DMS79 treated with DMSO at 0.1 percent for 48 hours (cell line): Measurements from ENCODE around the gene NT5C2.
"Not testable (repeated sequence)": the region's sequence is repeated elsewhere in the genome, so short reads cannot be mapped to it uniquely, and the experiment has no call there.

ENCODE experiments used
- DNase-seq: peaks from one replicate; lab custom pipeline; 2025; lab: John Stamatoyannopoulos, UW

NT5C2 gene

DNA sequence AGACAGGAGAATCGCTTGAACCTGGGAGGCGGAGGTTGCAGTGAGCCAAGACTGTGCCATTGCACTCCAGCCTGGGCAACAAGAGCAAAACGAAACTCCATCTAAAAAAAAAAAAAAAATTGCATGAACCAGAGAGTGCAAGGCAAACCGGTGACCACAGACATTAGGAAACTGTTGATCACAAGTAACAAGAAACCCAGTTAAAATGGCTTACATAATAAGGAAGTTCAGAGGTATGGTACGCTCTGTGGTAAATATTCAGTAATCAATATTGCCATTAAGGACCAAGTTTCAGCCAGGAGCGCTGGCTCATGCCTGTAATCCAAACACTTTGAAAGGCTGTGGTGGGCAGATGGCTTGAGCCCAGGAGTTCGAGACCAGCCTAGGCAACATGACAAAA is 9.2 kb upstream of the NT5C2 start:
- DNase-seq = no peak

DNA sequence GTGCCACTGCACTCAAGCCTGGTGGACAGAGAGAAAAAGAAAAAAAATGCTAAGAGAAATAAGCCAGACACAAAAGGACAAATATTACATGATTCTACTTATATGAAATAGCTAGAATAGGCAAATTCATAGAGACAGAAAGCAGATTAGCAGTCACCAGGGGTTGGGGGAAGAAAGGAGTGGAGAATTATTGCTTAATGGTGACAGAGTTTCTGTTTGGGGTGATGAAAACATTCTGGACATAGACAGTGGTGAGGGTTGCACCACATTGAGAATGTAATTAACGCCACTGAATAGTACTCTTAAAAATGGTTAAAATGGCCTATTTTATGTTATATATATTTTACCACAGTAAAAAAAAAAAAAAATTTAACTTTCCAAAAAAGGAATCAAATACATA is 6.4 kb upstream of the NT5C2 start:
- no peak for DNase-seq

DNA sequence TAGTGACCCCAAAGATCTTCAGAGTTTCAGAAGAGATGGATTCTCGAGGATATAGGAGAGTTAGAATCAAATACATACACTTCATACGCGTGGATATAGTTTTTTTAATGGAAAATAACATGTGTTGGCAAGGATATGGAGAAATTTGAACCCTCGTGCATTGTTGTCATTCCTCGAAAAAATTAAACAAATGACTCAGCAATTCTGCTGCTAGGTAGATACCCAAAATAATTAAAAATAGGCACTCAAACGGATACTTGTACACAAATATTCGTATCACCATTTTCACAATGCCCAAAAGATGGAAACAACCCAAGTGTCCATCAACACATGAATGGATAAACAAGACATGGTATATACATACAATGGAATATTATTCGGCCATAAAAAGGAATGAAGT is 5.6 kb upstream of the NT5C2 start:
- DNase-seq = no peak

DNA sequence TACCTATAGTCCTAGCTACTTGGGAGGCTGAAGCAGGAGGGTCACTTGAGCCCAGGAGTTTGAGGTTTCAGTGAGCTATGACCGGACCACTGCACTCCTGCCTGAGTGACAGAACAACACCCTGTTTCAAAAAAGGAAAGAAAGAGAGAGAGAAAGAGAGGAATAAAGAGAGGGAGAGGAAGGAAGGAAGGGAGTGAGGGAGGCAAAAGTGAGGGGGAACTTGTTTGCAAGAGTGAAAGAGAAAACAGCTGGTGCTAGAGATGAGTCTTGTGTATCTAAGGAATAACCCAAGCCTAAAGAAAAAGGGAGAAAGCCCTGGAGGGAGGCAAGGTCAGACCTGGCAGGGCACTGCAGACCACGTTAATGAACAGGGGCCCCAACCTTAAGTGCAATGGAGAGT is 4.8 kb upstream of the NT5C2 start:
- no peak for DNase-seq

DNA sequence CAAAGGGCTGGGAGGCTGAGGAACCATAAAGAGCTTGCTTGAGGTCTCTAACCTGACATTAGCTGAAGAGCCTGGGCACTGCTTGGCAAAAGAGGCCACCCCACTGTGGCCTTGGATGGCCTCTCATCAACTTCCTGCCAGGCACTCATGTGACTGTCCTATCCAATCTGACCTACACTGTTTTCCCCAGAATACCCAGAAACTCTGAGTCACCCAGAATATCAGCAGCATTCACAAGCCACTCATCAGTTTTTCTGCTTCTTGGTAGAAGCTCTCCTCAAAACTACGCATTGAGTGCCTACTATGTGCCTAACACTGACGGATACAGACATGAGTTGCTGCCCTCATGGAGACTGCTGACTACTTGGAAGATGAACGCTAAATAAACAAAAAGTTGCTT is 4.1 kb upstream of the NT5C2 start:
- no peak for DNase-seq

DNA sequence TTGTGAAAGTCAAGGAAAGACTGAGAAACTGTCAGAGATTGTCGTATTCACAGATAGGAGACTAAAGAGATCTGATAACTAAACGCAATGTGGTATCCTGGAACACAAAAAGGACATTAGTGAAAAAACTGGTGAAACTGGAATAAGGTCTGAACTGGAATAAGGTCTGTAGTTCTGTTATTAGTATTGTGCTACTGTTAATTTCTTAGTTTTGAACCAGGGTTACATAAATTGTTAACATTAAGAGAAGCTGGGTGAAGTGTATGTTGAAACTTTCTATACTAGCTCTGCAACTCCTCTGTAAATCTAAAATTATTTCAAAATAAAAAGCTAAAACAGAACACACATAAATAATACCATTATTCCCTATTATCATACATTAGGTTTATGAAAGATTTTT is 3.4 kb upstream of the NT5C2 start:
- no peak for DNase-seq

DNA sequence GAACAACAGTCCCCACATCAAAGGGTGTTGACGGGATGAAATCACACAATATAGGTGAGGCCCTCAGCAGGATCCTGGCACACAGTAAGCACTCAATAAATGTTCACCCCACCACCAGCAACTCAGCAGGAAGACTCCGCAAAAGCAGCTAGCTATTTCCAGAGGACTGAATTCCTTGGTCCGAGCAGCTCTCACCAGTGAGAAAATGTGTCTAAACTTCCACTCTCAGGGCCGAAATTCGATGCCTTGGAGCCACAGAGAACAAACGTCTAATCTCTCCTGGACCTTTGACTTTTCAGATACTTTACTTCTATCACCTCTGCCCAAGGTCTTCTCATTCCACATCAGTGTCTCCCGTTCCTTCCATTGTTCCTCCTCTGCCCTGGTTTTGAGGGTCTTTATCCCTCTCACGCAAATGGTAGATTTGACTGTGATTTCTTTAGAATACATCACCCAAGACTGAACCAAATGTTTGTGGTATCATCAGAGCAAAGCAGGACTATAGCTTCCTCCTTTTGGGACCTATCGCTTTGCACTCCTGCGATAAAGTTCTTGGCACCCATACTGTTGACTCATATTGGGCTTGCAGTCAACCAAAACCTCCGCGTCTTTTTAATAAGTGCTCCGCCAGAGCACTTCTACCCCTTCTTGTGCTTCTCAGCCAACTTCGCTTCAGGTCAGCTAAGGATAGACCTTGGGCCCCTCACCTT is 903 bp upstream of the NT5C2 start:
- DNase-seq = peak; percentile 43

DNA sequence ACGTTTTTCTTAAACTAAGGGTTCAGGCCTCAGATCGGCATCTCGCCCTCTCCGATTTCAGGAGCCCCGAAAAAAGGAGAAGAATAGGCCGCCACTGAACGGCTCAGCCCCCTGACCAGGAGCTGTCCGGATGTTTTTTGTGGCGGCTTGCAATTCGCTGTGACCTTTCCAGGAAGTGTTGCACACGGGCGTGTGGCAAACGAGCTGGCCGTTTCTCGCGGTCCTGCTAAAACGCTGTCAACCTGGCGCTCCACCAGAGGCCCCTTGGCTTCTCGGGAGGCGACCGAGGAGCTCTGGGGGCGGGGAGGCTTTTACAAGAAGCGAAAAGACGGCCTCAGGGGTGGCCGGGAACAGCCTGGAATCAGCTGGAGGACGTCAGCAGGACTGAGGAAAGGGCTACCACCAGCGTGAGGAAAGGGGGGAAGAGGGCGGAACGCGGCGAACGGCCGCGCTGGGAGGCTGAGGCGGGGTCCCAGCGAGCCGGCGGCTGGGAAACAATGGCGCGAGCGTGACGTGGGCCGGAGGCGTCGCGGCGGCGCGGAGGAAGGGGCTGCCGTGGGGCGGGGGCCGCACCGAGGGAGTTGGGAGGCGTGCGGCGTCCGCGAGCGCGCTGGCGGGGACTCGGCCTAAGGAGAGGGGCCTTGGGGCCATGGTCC is 493 bp downstream of the NT5C2 start:
- DNase-seq = peak; percentile 11

DNA sequence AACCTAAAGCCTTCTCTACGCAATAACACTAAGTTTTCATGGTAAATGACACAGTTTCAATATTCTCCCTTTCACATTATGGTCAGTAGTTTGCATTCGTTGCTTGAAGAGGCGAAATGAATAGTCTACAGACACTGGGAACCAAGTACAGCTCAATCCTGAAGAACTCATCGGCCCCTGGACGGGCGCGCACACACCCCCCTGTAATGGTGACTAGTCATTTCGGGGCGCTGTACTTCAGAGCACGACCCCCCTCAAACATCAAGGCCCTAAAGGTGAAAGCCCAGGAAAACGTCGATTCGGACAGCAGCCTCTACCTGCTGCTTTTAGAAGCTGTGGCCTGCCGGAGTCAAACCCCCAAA is 1.0 kb downstream of the NT5C2 start:
- no peak for DNase-seq

DNA sequence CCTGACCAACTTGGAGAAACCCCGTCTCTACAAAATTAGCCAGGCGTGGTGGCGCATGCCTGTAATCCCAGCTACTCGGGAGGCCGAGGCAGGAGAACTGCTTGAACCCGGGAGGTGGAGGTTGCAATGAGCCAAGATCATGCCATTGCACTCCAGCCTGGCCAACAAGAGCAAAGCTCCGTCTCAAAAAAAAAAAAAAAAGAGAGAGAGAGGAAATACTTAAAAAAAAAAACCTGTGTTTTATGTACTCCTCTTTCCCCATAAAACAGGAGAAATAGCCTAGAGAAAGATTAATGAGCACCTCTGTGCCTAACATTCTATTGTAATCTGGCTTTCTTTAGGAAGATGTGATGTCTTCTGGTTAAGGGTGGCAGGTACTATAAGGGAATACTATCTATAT is 1.9 kb downstream of the NT5C2 start:
- not testable (repeated sequence) for DNase-seq

DNA sequence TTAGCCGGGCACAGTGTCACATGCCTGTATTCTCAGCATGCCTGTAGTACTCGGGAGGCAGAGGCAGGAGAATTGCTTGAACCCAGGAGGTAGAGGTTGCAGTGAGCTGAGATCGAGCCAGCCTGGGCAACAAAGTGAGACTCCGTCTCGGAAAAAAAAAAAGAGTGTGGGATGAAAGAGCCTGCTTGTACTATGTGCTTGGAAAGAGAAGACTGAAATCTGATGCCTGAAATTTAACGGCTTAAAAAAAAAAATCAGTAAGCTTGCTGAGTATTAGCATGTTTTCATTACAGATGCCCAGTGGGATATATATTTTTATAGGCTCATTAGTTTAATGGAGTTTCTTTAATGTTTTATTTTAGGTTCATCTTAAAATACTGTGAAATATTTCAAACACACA is 4.2 kb downstream of the NT5C2 start:
- DNase-seq = no peak

DNA sequence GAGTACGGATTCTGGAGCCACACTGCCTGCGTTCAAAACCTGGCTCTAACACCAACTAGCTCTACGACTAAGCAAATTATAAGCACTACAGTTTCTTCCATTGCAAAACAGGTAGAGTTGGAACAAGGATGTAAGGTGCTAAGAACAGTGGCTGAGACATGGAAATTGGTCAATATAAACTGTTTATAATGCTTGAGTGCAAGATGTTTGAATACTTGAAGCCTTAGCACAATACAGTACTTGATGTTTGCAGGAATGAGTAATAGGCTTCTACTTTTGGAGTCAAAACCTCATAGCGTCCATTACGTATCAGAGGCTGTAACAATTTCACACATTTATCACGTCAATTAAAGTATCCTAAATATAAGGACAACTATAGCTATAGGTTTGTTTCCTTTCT is 6.9 kb downstream of the NT5C2 start:
- DNase-seq = no peak

DNA sequence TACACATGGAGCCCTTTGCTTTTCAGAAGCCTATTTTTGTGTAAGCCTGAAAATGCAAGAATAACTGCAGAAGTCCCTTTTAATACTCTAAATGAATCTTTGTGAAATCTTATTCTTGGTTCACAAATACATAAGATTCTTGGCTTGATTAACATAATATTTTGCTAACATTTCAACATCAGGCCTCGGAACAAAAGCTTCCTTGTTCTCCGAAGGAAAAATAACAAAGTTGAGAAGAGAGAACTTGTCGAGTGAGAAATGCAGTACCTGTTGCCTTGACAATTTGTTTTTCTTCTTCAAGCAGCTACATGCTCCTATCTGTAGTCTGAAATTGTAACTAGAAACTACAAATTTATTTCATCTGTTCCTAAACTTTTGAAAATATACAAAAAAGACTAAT is 8.5 kb downstream of the NT5C2 start:
- no peak for DNase-seq

DNA sequence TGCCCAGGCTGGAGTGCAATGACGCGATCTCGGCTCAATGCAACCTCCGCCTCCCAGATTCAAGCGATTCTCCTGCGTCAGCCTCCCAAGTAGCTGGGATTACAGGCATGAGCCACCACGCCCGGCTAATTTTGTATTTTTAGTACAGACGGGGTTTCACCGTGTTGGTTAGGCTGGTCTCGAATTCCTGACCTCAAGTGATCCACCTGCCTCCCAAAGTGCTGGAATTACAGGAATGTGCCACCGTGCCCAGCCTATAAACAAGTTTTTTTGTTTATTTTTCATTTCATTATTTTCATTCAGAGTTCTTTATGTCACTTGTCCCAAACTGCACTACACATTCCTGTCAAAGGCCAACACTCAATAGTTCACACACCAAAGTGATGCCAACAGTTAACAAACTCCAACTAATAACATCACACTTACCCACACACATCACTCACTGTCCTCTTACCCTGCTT is 9.1 kb downstream of the NT5C2 start:
- not testable (repeated sequence) for DNase-seq

DNA sequence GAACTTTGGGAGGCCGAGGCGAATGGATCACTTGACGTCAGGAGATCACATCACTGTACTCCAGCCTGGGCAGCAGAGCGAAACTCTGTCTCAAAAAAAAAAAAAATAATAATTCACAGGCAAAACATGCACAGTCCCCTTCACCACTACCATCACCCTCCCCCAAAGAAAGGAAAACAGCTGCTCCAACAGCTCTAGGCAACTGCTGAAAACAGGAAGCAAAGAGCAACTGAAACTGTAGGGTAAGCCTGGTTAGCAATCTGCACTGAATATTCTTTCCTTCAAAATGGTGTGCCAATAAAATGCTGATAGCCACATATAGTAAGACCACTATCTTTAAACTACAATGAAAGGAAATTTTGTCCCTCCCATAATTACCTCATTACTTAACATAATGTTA is 11.8 kb downstream of the NT5C2 start:
- no peak for DNase-seq

DNA sequence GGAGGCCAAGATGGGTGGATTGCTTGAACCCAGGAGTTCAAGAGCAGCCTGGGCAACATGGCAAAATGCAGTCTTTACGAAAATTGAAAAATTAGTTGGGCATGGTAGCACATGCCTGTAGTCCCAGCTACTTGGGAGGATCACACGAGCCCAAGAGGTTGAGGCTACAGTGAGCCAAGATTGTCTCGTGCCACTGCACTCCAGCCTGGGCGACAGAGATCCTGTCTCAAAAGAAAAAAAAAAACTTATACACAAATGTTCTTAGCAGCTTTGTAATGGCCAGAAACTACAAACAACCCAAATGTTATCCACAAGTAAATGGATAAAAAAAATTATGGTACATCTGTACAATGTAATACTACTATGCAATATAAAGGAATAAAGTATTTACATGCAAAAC is 12.6 kb downstream of the NT5C2 start:
- no peak for DNase-seq

DNA sequence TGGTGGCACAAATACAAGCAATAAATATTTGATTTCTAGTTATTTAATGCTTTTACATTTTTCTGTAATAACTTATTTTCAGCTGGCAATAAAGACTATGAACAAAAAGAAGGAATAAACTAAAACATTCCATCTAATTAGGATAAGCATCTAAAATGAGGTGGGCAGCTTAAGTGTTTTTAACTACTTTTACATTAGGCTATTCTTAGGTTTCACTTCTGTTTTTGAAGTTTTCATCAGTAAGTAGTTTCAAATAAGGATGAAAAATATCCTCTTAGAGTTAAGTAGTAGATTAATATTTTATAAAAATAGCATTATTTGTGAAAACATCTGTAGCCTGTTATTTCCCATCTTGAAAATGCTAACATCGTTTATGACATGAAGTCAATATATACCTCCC is 15.9 kb downstream of the NT5C2 start:
- DNase-seq = no peak

DNA sequence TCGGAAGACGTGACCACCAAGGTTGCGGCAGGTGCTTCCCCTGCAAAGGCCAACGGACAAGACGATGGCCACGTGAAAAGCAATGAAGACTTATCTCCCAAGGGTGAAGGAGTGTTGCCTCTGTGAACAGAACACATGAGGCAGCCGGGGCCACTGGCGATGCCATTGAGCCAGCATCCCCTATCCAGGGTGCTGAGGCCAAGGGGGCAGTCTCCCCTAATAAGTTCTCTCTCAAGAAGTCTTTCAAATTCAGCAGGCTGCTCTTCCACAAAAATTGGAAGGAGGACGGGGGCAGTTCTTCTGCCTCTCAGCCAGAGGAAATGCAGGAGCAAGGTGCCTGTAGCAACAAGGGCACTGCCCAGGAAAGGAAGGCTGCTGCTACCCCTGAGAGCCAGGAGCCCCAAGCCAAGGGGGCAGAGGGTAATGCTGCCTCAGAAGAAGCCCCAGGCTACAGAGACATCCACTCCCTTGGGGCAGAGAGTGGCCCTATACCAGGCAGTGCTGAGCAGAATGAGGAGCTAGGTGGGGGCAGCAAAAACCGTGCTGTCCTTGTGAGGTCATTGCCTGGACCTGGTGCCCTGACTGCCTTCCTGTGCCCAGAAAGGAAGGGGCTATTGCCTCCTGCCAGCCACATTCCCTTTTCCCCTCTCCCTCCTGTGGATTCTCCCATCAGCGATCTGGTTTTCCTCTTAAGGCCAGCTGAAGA is 17.3 kb downstream of the NT5C2 start:
- no peak for DNase-seq

DNA sequence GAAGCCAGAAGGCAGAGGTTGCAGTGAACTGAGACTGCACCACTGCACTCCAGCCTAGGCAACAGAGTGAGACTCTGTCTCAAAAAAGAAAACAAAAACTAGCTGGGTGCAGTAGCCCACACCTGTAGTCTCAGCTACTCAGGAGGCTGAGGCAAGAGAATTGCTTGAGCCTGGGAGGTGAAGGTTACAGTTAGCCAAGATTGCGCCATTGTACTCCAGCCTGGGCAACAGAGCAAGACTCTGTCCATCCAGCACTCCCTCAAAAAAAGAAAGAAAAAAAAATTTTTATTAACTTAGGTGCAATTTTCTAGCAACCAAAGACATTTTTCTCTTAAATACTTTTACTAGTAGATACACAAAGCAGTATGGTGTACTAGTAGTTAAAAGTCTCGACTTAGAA is 18.7 kb downstream of the NT5C2 start:
- not testable (repeated sequence) for DNase-seq

DNA sequence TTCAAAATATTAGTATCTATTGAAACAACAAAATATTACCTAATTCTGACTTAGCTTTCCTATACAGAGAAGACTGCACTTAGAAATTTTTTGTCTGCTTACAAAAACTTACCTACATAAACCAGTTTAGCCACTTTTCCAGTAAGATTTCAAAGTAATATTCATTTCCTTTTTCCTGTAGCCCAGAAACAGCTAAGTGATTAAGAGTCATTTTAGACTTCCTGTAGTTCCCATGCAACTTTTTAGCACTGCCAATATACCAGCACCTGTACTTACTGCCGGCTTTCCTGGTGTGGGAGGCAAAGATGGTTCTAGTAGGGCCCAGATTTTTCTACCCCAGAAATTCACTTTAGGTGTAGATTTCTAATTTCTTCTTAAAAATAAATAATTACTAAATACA is 21.8 kb downstream of the NT5C2 start:
- DNase-seq = no peak

DNA sequence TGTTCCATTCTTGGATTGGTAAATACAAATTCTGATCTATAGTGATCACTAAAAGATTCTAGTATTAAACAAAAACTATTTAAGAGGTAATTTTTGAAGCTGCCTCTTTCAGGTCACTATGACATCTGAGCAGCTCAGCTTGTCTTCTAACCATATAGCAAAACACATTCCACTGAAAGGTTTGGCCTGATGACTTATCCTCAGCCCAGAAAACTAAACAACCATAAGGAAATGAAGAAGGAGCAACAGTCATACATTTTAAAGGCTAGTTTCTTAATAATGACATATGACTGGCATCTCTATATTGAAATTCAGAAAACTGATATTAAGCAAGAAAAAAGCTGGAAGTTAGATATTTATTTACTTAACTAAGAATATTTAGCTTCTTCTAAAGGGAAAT is 24.6 kb downstream of the NT5C2 start:
- DNase-seq = no peak

DNA sequence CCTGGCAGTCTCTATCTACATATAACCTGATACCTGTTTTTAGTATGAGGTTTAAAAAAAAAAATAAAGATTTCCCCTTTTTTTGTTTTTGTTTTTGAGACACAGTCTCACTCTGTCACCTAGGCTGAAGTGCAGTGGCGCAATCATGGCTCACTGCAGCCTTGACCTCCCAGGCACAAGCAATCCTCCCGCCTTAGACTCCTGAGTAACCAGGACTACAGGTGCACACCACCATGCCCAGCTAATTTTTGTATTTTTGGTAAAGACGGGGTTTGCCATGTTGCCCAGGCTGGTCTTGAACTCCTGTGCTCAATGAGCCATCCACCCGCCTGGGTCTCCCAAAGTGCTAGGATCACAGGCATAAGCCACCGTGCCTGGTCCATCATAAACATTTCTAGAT is 25.5 kb downstream of the NT5C2 start:
- DNase-seq = not testable (repeated sequence)

DNA sequence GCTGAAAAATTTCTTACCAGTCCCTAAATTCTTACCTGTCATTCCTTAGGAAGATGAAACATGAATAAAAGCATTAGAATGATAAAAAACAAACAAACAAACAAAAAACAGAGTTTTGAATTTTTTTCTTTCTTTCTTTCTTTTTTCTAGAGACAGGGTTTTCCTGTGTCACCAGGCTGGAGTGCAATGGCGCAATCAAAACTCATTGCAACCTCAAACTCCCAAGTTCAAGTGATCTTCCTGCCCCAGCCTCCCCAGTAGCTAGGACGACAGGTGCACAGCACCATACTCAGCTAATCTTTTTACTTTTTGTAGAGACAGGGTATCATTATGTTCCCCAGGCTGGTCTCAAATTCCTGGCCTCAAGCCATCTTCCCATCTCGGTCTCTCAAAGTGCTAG is 26.5 kb downstream of the NT5C2 start:
- no peak for DNase-seq
